GM18873 (cell line): Measurements from ENCODE around the gene LASP1.

Experiments
- ATAC-seq: cut with Tn5 transposase; IDR thresholded peaks from one replicate; pipeline ENCODE4 v1.9.1; 2021; ENCODE audit warnings: mild to moderate bottlenecking, moderate library complexity, moderate number of reproducible peaks; ENCODE audit not compliant: unreplicated experiment, low FRiP score

LASP1 gene

DNA sequence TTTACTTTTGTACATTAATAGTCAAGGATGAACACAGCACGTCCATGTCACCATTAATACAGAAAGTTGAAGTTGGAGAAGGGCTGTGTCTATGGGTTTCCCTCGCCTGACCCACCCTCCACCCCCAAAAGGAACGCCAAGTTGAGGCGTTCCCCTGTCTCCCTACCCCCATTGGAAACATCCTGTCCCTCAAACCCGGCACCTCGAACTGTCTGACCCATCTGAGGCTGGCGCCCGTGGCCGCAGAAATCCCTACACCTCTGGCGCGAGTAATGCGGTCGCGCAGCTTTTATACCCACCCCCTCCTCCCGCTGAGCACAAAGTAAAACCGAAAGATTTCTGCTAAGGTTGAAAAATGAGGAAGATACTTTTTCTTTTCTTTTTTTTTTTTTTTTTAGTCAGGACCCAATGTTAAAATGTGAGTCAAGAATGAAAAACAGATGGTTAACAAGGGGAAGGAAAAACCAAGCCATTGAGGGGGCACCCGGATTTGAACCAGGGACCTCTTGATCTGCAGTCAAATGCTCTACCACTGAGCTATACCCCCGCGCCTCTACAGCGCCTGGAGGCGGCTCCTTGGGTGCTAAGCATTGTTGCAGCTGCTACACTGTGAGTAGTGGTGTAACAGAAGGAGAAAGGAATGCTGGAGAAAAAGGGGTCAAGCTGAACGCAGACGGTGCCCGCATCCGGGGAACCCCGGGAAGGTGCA is 887 bp upstream of the LASP1 start:
- ATAC-seq = peak; percentile 30

GRCh38 chr17:38870259-38871165 is 654 bp downstream of the LASP1 start:
- ATAC-seq = no peak

DNA sequence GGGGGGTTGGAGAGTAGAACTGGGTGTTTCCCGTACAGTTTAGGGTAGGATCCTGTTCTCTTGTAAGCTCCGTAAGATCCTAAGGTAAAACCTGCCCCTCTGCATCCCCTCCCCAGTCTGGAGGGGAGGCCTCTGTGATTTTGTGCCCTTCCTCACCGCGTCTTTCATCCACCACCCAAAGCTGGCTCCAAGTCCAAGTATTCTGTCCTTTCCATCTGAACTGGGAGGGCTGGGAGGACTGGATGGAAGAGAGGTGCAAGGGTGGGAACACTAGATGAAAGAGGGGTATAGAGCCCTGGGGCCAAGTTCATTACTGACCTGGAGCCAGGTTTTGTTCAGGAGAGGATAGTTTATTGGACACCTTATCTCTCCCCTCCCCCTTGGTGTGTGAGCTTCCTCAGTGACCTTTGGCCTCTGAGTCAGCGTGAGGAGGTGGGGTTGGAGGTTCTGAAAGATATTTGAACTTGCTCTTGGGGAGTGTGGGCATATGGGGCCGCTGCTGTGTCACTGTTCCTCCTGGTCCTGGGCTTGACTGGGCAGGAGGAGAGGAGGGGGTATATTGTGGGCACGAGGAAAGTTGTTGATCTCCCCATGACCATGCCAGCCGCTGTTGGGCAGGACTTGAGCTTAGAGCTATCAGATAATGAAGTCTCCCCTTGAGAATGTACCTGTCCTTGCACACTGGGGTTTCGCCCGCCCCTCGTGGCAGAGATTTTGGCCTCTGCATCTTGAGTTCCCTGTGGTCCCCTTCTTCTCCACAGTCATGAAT is 1.6 kb downstream of the LASP1 start:
- ATAC-seq = no peak

DNA sequence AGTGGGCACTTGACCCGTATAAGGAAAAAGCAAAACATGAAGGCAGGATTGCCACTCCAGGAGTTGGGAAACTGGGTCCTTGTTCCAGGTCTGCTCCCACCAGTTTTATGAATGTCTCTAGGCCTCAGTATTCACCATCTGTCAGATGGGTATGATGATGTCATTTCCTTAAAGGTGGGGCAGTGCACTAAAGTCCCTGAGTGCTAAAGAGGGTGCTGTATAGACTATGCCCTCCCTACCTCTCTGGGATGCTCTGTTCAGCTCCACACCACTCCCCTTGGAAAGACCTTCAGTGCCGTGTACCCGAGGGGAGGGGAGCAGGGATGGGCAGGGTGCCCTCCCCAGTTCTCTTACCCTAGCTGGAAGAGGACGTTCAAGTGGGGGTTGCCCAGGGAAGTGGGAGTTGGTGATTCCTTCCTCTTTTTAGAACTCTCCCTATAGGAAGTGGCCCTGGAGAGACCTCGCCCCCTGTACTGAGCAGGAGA is 2.2 kb downstream of the LASP1 start:
- ATAC-seq = no peak

GRCh38 chr17:38872671-38873385 is 3.0 kb downstream of the LASP1 start:
- ATAC-seq = no peak

DNA sequence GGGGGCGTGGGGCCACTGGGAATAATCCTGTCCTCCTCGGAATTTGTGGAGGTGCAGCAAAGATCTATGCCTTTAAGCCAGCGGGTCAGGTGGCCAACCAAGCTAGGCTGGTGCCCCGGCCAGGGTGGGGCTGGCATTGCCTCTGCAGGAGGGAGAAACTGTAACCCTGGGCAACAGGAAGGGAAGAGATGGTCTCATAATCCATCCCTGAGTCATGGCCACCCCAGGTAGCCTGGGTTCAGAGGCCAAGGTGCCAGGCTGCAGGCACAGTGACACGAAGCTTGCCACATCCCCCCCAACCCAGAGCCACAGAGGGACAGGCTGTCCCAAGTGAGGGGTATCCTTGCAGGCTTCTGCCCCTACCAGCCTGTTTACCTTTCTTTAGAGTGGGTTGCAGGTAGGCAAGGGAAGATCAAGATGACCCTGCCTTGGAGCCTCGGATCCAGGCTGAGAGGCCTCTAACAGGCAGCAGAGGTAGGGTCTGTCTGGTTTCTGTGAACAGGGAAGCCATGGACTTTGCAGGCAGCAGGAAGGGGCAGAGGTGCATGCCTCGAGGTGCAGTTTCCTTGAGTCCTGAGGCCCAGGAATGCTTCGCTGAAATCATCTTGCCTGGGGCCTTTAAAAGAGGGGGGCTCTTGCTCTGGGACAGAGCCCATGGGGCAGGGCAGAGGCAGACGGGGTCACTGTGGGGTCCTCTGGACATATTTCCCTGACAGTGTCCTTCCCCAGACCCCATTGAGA is 4.0 kb downstream of the LASP1 start:
- ATAC-seq = no peak

- ATAC-seq = no peak
Observed at GRCh38 chr17:38874505-38875400, 4.9 kb downstream of the LASP1 start.

- ATAC-seq = no peak
Observed at GRCh38 chr17:38875477-38876075, 5.7 kb downstream of the LASP1 start.

GRCh38 chr17:38877130-38877851 is 7.4 kb downstream of the LASP1 start:
- ATAC-seq = no peak

DNA sequence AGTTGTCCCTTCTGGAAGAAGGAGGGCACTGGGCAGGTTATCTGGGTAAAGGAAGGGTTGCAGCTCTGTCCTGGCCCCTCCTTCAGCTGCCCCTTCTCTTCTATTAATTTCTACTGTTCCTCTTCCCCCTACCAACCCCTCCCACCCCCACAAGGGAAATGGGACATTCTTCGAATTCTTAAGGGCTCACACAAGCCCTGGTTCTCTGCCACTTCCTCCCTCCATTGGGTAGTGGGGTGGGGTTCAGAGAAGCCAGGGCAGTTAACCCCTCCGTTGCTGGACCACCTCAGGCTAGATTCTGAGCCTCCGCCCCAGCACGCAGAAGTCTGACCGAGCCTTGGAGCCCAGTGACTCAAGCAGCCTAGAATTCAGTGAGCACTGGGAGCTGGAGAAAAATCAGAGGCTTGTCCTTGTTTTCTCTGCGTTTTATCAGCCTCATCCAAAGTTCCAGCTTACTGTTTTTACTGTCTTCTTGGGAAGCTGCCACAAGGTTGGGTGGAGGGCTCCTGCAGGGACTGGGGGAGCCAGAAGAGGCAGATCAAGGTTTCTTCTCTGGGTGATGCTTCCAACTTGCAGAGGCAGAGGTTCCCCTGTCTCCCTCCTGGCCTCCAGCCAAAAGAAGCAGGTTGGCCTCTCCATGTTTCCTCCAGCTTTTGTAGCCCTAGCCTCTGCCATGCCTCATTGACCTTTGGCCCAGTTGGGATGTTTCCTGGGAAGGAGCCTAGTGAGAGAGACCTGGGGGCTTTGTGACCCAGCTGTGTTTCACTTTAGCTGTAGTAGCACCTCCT is 10.2 kb downstream of the LASP1 start:
- ATAC-seq = no peak

- no peak for ATAC-seq
Observed at GRCh38 chr17:38881600-38882191, 11.8 kb downstream of the LASP1 start.

- no peak for ATAC-seq
Observed at GRCh38 chr17:38882870-38883269, 13.0 kb downstream of the LASP1 start.

GRCh38 chr17:38883592-38884526 is 14.0 kb downstream of the LASP1 start:
- ATAC-seq = no peak

- ATAC-seq = no peak
Observed at GRCh38 chr17:38885044-38885727, 15.3 kb downstream of the LASP1 start.
